Neural progenitor cell (in vitro differentiated cells): ENCODE results near the gene SPSB1. TPM values are rescaled to one million over a fixed set of nuclear protein-coding genes. Genes with fewer than 3 reads are reported as not detected.

Experiments
- DNase-seq: peaks from one replicate; pipeline ENCODE4 v3.0.0-alpha.2; 2016; ENCODE audit warnings: low spot score
- H2AFZ ChIP-seq: fragments of 200-600 bp; sonication (generic); replicated peaks from 2 replicates; pipeline ENCODE4 v1.6.1; 2016; ENCODE audit warnings: antibody characterized with exemption
- H3F3A ChIP-seq: fragments of 200-600 bp; sonication (generic); 2 replicates; pipeline ENCODE4 v1.6.1; 2016; ENCODE audit warnings: antibody characterized with exemption, low read depth
- H3K27ac ChIP-seq: fragments of 200-600 bp; sonication (generic); 2 replicates; pipeline ENCODE4 v1.5.1; 2016; ENCODE audit warnings: mild to moderate bottlenecking
- H3K27me3 ChIP-seq: fragments of 200-600 bp; sonication (generic); 2 replicates; pipeline ENCODE4 v1.6.1; 2016; ENCODE audit warnings: mild to moderate bottlenecking, moderate library complexity
- H3K36me3 ChIP-seq: fragments of 200-600 bp; sonication (generic); 2 replicates; pipeline ENCODE4 v1.5.1; 2016
- H3K4me1 ChIP-seq: fragments of 200-600 bp; sonication (generic); 2 replicates; pipeline ENCODE4 v1.6.1; 2016; ENCODE audit warnings: mixed run types
- H3K4me2 ChIP-seq: fragments of 200-600 bp; sonication (generic); 2 replicates; pipeline ENCODE4 v1.6.1; 2016
- H3K4me3 ChIP-seq: fragments of 200-600 bp; sonication (generic); 2 replicates; pipeline ENCODE4 v1.5.1; 2016
- H3K79me2 ChIP-seq: fragments of 200-600 bp; sonication (generic); 2 replicates; pipeline ENCODE4 v1.6.1; 2016; ENCODE audit warnings: low read depth
- H3K9ac ChIP-seq: fragments of 200-600 bp; sonication (generic); 2 replicates; pipeline ENCODE4 v1.6.1; 2016
- H3K9me3 ChIP-seq: fragments of 200-600 bp; sonication (generic); 2 replicates; pipeline ENCODE4 v1.5.1; 2016; ENCODE audit warnings: low read depth
- H4K20me1 ChIP-seq: fragments of 200-600 bp; sonication (generic); 2 replicates; pipeline ENCODE4 v1.6.1; 2016; ENCODE audit warnings: low read depth
- H3K27ac Mint-ChIP-seq: 3 replicates; pipeline ENCODE4 v1.8.0; 2021; ENCODE audit warnings: mixed read lengths
- H3K27me3 Mint-ChIP-seq: 2 replicates; pipeline ENCODE4 v1.8.0; 2022; ENCODE audit warnings: low read depth, mild to moderate bottlenecking, inconsistent platforms, moderate library complexity, mixed read lengths; ENCODE audit not compliant: insufficient read depth
- H3K36me3 Mint-ChIP-seq: 3 replicates; pipeline ENCODE4 v1.8.0; 2021; ENCODE audit warnings: mixed read lengths
- H3K4me1 Mint-ChIP-seq: 3 replicates; pipeline ENCODE4 v1.8.0; 2021; ENCODE audit warnings: mixed read lengths
- H3K4me3 Mint-ChIP-seq: 3 replicates; pipeline ENCODE4 v1.8.0; 2021; ENCODE audit warnings: mild to moderate bottlenecking, moderate library complexity, mixed read lengths
- H3K9me3 Mint-ChIP-seq: 3 replicates; pipeline ENCODE4 v1.8.0; 2020; ENCODE audit warnings: mixed read lengths
- CTCF ChIP-seq: fragments of 200-600 bp; sonication (generic); IDR thresholded peaks from 2 replicates; pipeline ENCODE4 v1.5.1; 2017; ENCODE audit warnings: antibody characterized with exemption, mild to moderate bottlenecking
- EZH2 ChIP-seq: fragments of 200-600 bp; sonication (generic); IDR thresholded peaks from 2 replicates; pipeline ENCODE4 v1.6.1; 2017; ENCODE audit warnings: antibody characterized with exemption, mild to moderate bottlenecking, moderate library complexity
- EZH2phosphoT487 ChIP-seq: fragments of 200-600 bp; sonication (generic); IDR thresholded peaks from 2 replicates; pipeline ENCODE4 v1.6.1; 2017; ENCODE audit warnings: antibody characterized with exemption
- total RNA-seq: library from RNA; depleted of rRNA; stranded (reverse); fragments of >200 nt; gene quantifications from 2 replicates; pipeline ENCODE4 v1.2.3, GENCODE V29; 2015; ENCODE audit warnings: low replicate concordance

SPSB1 gene
- total RNA-seq, 1 donor from 2014 or later: 2.8 TPM

GRCh38 chr1:9300573-9300972, 7.9 kb downstream of the SPSB1 start:
- no peak overlapping the region for H3K4me3 ChIP-seq
- Mint-ChIP-seq H3K4me1 (peaks cover 4% of the 10 kb centered on the region), H3K36me3 (no peaks in the 10 kb centered on the region), H3K4me3 (no peak overlapping the region), H3K9me3 (no peaks in the 10 kb centered on the region), H3K27me3 (peaks cover 6% of the 10 kb centered on the region), H3K27ac (no peak overlapping the region)
- no peaks in the 10 kb centered on the region for H3F3A ChIP-seq
- no peak for TF ChIP-seq EZH2
- no peak for TF ChIP-seq EZH2phosphoT487
- TF ChIP-seq CTCF: no peak
- H3K4me2 ChIP-seq: no peak overlapping the region
- H2AFZ ChIP-seq: no peak overlapping the region
- no peaks in the 10 kb centered on the region for H3K36me3 ChIP-seq
- H3K9me3 ChIP-seq: no peaks in the 10 kb centered on the region
- no peak overlapping the region for H3K9ac ChIP-seq
- H4K20me1 ChIP-seq: no peaks in the 10 kb centered on the region
- no peak for DNase-seq
- no peaks in the 10 kb centered on the region for H3K79me2 ChIP-seq
- H3K27ac ChIP-seq: no peak overlapping the region
- H3K4me1 ChIP-seq: no peaks in the 10 kb centered on the region
- no peaks in the 10 kb centered on the region for H3K27me3 ChIP-seq

GRCh38 chr1:9302745-9303524, 10.2 kb downstream of the SPSB1 start:
- H3K9me3 Mint-ChIP-seq: no peaks in the 10 kb centered on the region
- Histone ChIP-seq H2AFZ (no peak overlapping the region), H3K9ac (no peak overlapping the region), H3K27me3 (no peaks in the 10 kb centered on the region), H4K20me1 (no peaks in the 10 kb centered on the region), H3K36me3 (no peaks in the 10 kb centered on the region), H3K4me2 (no peak overlapping the region), H3K79me2 (no peaks in the 10 kb centered on the region), H3K4me1 (no peaks in the 10 kb centered on the region), H3K9me3 (no peaks in the 10 kb centered on the region), H3F3A (no peaks in the 10 kb centered on the region), H3K4me3 (no peak overlapping the region), H3K27ac (no peak overlapping the region)
- no peak overlapping the region for H3K27ac Mint-ChIP-seq
- no peak for DNase-seq
- peaks cover 8% of the 10 kb centered on the region for H3K27me3 Mint-ChIP-seq
- H3K36me3 Mint-ChIP-seq: no peaks in the 10 kb centered on the region
- H3K4me3 Mint-ChIP-seq: no peak overlapping the region
- H3K4me1 Mint-ChIP-seq: peaks cover 6% of the 10 kb centered on the region
- TF ChIP-seq CTCF (no peak), EZH2 (no peak), EZH2phosphoT487 (no peak)

GRCh38 chr1:9303916-9304315, 11.2 kb downstream of the SPSB1 start:
- no peaks in the 10 kb centered on the region for H4K20me1 ChIP-seq
- H3K36me3 ChIP-seq: no peaks in the 10 kb centered on the region
- no peaks in the 10 kb centered on the region for H3K79me2 ChIP-seq
- H2AFZ ChIP-seq: no peak overlapping the region
- Mint-ChIP-seq H3K4me1 (peaks cover 12% of the 10 kb centered on the region), H3K9me3 (no peaks in the 10 kb centered on the region), H3K36me3 (no peaks in the 10 kb centered on the region), H3K27ac (no peak overlapping the region), H3K27me3 (peaks cover 8% of the 10 kb centered on the region), H3K4me3 (no peak overlapping the region)
- H3K4me2 ChIP-seq: no peak overlapping the region
- no peaks in the 10 kb centered on the region for H3K27me3 ChIP-seq
- H3F3A ChIP-seq: no peaks in the 10 kb centered on the region
- no peak overlapping the region for H3K9ac ChIP-seq
- DNase-seq: no peak
- no peak overlapping the region for H3K4me3 ChIP-seq
- TF ChIP-seq EZH2phosphoT487 (no peak), CTCF (no peak), EZH2 (no peak)
- H3K9me3 ChIP-seq: no peaks in the 10 kb centered on the region
- H3K4me1 ChIP-seq: no peaks in the 10 kb centered on the region
- H3K27ac ChIP-seq: no peak overlapping the region
